Left ventricle myocardium inferior (tissue), 1 donor: ENCODE results near the gene DENND5A. TPM values are rescaled to one million over a fixed set of nuclear protein-coding genes. Genes with fewer than 3 reads are reported as not detected.
"Not testable (repeated sequence)": the region's sequence is repeated elsewhere in the genome, so short reads cannot be mapped to it uniquely, and the experiment has no call there.

Experiments used
- DNase-seq: peaks from one replicate; pipeline ENCODE4 v3.0.0-alpha.2; 2020
- H3K27ac ChIP-seq: fragments of 200-600 bp; replicated peaks from 2 replicates; pipeline ENCODE4 v1.8.0; 2021
- H3K27me3 ChIP-seq: fragments of 200-600 bp; 2 replicates; pipeline ENCODE4 v1.8.0; 2021; ENCODE audit warnings: low read depth
- H3K36me3 ChIP-seq: fragments of 200-600 bp; 2 replicates; pipeline ENCODE4 v1.8.0; 2021
- H3K4me1 ChIP-seq: fragments of 200-600 bp; 2 replicates; pipeline ENCODE4 v1.8.0; 2021
- H3K4me3 ChIP-seq: fragments of 200-600 bp; 2 replicates; pipeline ENCODE4 v1.8.0; 2021; ENCODE audit warnings: mild to moderate bottlenecking, moderate library complexity
- H3K9me3 ChIP-seq: fragments of 200-600 bp; replicated peaks from 2 replicates; pipeline ENCODE4 v1.8.0; 2021
- CTCF ChIP-seq: fragments of 200-600 bp; IDR thresholded peaks from 2 replicates; pipeline ENCODE4 v1.8.0; 2021; ENCODE audit warnings: antibody characterized with exemption, mild to moderate bottlenecking, borderline replicate concordance
- intact Hi-C: fragments of 100-400 bp; cut with micrococcal nuclease; formaldehyde crosslinking; loops from one replicate; pipeline ENCODE4 v1.11.0; 2022
- total RNA-seq: library from RNA; stranded (reverse); fragmentation: NEBNext Ultra II Directional; extraction: Animal tissue kit (Norgen Biotek cat#: 25700); gene quantifications from one replicate; pipeline ENCODE4 v1.2.1, GENCODE V29; 2021
- donor health status: DM: no; HTN: yes; CAD: no; lungs with severe emphysema.

Gene DENND5A
- total RNA-seq, 1 donor from 2014 or later, result 117 TPM

- Histone ChIP-seq H3K36me3 (no peaks in the 10 kb centered on the region), H3K27me3 (no peaks in the 10 kb centered on the region), H3K27ac (no peak overlapping the region), H3K4me3 (no peak overlapping the region), H3K4me1 (peaks cover 83% of the 10 kb centered on the region), H3K9me3 (no peaks in the 10 kb centered on the region)
- TF ChIP-seq CTCF, result no peak
- intact Hi-C loops, result no loop called here
- no peak for DNase-seq
Observed at GRCh38 chr11:9210224-9210921, 54.8 kb downstream of the DENND5A start.

- H3K9me3 ChIP-seq, H3K4me3 ChIP-seq, H3K36me3 ChIP-seq, DNase-seq, H3K27me3 ChIP-seq, intact Hi-C loops: not testable (repeated sequence)
- Histone ChIP-seq H3K27ac (peak overlapping the region; percentile 50), H3K4me1 (peaks cover 83% of the 10 kb centered on the region)
Observed at GRCh38 chr11:9209604-9210003, 55.5 kb downstream of the DENND5A start.

- DNase-seq, result no peak
- Histone ChIP-seq H3K27ac (peak overlapping the region; percentile 50), H3K36me3 (peaks cover under 1% of the 10 kb centered on the region), H3K9me3 (no peaks in the 10 kb centered on the region), H3K4me3 (no peak overlapping the region), H3K4me1 (peaks cover 82% of the 10 kb centered on the region), H3K27me3 (no peaks in the 10 kb centered on the region)
- intact Hi-C loops, result no loop called here
- TF ChIP-seq CTCF, result no peak
Observed at GRCh38 chr11:9208726-9209501, 56.2 kb downstream of the DENND5A start.

GRCh38 chr11:9207229-9207628, 57.9 kb downstream of the DENND5A start:
- H3K27ac ChIP-seq, result peak overlapping the region; percentile 34
- H3K9me3 ChIP-seq, result no peaks in the 10 kb centered on the region
- H3K4me3 ChIP-seq, result no peak overlapping the region
- peaks cover 93% of the 10 kb centered on the region for H3K4me1 ChIP-seq
- peaks cover 16% of the 10 kb centered on the region for H3K36me3 ChIP-seq
- intact Hi-C loops, result no loop called here
- H3K27me3 ChIP-seq, result no peaks in the 10 kb centered on the region
- TF ChIP-seq CTCF, result no peak
- no peak for DNase-seq

GRCh38 chr11:9206496-9206895, 58.7 kb downstream of the DENND5A start:
- no peak overlapping the region for H3K4me3 ChIP-seq
- DNase-seq, result no peak
- no peak overlapping the region for H3K27ac ChIP-seq
- peaks cover 96% of the 10 kb centered on the region for H3K4me1 ChIP-seq
- TF ChIP-seq CTCF, result no peak
- intact Hi-C loops, result no loop called here
- peaks cover 18% of the 10 kb centered on the region for H3K36me3 ChIP-seq
- no peaks in the 10 kb centered on the region for H3K9me3 ChIP-seq
- no peaks in the 10 kb centered on the region for H3K27me3 ChIP-seq

- Histone ChIP-seq H3K4me3 (no peak overlapping the region), H3K4me1 (peaks cover 93% of the 10 kb centered on the region), H3K27me3 (no peaks in the 10 kb centered on the region), H3K9me3 (no peaks in the 10 kb centered on the region), H3K36me3 (peaks cover 18% of the 10 kb centered on the region), H3K27ac (peak overlapping the region; percentile 10)
- intact Hi-C loops, result no loop called here
- TF ChIP-seq CTCF, result peak; percentile 54
- DNase-seq, result no peak
Observed at GRCh38 chr11:9203691-9204311, 61.3 kb downstream of the DENND5A start.
